ENCODE results near the gene CFAP57. TPM values are rescaled to one million over a fixed set of nuclear protein-coding genes. Genes with fewer than 3 reads are reported as not detected.

CFAP57 gene
- total and polyA plus RNA-seq, 9 of the 15 experiments (the other 6 are each of a cell fraction or from before 2014, with no cell fraction given), result 0.04 to 0.22 (median 0.07) TPM; not detected in 3

DNA sequence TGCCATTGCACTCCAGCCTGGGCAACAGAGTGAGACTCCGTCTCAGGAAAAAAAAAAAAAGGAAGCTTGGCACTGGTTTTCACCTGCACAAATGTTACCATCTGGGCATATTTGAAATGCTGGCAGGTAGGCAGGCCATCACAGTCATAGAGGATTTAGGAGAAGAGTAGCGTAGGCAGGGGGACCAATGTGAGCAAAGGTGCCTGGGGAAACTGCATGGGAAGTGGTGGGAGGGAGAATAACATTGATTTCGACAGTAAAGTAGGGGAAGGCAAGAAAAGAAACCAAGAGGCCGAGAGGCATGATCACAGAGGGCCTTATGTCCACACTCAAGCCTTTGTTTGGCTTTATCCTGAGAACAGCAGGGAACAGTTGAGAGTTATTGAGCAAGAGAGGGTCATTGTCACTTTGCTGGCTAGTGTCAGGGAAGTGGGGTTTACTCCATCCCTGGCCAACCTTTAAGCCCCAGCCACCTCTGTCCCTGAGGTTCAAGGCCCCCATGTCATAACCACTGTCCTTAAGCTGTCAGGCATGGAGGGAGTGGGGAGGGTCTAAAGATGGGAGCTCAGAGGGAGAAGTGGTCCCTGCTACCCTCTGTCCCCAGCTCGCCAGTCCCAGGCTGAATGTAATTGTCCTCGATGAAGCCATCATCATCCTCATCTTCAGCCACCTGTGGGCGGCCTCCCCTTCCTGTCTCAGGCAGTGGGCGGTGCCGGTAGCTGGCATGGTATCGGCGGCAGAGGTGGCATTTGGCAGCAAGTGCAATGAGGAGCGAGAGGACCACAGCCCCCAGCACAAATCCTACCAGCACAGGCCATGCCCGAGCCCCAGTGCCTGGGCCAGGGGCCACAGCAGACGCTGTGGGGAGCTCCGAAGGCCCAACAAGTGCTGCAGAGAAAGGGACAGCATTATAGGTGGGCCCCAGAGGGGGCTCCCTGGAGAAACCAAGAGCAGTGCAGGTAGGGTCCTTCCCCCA lies 110.4 kb downstream of the CFAP57 start (continued):
- TF ChIP-seq, protein P1, sequence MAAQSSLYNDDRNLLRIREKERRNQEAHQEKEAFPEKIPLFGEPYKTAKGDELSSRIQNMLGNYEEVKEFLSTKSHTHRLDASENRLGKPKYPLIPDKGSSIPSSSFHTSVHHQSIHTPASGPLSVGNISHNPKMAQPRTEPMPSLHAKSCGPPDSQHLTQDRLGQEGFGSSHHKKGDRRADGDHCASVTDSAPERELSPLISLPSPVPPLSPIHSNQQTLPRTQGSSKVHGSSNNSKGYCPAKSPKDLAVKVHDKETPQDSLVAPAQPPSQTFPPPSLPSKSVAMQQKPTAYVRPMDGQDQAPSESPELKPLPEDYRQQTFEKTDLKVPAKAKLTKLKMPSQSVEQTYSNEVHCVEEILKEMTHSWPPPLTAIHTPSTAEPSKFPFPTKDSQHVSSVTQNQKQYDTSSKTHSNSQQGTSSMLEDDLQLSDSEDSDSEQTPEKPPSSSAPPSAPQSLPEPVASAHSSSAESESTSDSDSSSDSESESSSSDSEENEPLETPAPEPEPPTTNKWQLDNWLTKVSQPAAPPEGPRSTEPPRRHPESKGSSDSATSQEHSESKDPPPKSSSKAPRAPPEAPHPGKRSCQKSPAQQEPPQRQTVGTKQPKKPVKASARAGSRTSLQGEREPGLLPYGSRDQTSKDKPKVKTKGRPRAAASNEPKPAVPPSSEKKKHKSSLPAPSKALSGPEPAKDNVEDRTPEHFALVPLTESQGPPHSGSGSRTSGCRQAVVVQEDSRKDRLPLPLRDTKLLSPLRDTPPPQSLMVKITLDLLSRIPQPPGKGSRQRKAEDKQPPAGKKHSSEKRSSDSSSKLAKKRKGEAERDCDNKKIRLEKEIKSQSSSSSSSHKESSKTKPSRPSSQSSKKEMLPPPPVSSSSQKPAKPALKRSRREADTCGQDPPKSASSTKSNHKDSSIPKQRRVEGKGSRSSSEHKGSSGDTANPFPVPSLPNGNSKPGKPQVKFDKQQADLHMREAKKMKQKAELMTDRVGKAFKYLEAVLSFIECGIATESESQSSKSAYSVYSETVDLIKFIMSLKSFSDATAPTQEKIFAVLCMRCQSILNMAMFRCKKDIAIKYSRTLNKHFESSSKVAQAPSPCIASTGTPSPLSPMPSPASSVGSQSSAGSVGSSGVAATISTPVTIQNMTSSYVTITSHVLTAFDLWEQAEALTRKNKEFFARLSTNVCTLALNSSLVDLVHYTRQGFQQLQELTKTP (IDR thresholded peaks at IDR 0.05; ENCODE audit: low read depth in 1 of 2, partially characterized antibody in 2 of 2), result no peak
- no peak for TF ChIP-seq YBX1 (IDR thresholded peaks at IDR 0.05)
- TF ChIP-seq TEAD4 (IDR thresholded peaks at IDR 0.05; ENCODE audit: low read length), result no peak
- TF ChIP-seq TEAD4 (CRISPR knock-in tag; IDR thresholded peaks at IDR 0.05; ENCODE audit: borderline replicate concordance), result no peak

DNA sequence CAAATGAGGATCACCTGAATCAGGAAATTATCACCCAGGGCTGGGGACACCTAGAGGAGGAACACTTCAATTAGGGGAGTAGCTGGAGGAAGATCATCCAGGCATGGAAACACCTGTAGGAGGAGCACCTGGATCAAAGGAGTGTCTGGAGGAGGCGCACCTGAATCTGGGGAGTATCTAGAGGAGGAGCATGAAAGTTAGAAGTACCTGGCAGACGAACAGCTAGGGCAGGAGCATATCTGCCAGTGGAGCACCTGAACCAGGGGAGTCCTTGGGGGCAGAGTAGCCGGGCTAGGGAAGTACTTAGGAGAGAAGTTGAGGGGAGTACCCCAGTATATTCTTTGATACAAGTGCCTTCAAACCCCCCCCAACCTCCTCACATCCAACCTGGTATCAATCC lies 111.9 kb downstream of the CFAP57 start:
- Histone ChIP-seq H3K4me3 (no peak overlapping the region), H3K79me2 (ENCODE audit: control insufficient read depth, insufficient read depth, low read length) (no peaks in the 10 kb centered on the region), H3K9ac (ENCODE audit: insufficient read depth in 1 of 2, low read depth in 2 of 2, low read length in 2 of 2) (no peak overlapping the region), H4K20me1 (replicated peaks; ENCODE audit: control insufficient read depth, insufficient read depth, low read length) (peaks cover 8% of the 10 kb centered on the region), H2AFZ (ENCODE audit: low read depth, low read length) (no peak overlapping the region), H3K27me3 (ENCODE audit: control insufficient read depth in 2 of 2, insufficient read depth in 2 of 2, low read length in 2 of 2) (peaks cover 43 to 81% of the 10 kb centered on the region in 2 experiments), H3K9me1 (ENCODE audit: control insufficient read depth, insufficient read depth, low read length) (peaks cover 3% of the 10 kb centered on the region), H3K36me3 (ENCODE audit: control insufficient read depth, insufficient read depth, low read length) (no peaks in the 10 kb centered on the region), H3K9me3 (replicated peaks; ENCODE audit: control insufficient read depth, insufficient read depth, low read depth, low read length) (no peaks in the 10 kb centered on the region), H3K4me2 (ENCODE audit: insufficient read depth, low read length) (no peak overlapping the region), H3K4me1 (replicated peaks in 1 of 2; ENCODE audit: control insufficient read depth in 2 of 2, insufficient read depth in 2 of 2, low read length in 2 of 2) (peaks cover 0 to 16% of the 10 kb centered on the region in 2 experiments; a peak in 3 of 5 replicates), H3K27ac (ENCODE audit: extremely low read depth, low read depth, low read length) (no peak overlapping the region)
- intact Hi-C loops (cut with micrococcal nuclease) (no loop called here), in situ Hi-C loops (cut with MboI) (no loop called here)
- ChIA-PET POLR2A (interaction anchor here (0.5 to 1.6 kb wide), 3 partner anchors 9 to 130 kb away, joined by 3 to 4 read pairs (median 3); no protein-coding TSS in a partner anchor), CTCF (ENCODE audit: low intra/inter-chr PET ratio) (no interaction called here)
- FAIRE-seq (no peak), DNase-seq (ENCODE audit: extremely low read depth in 1 of 4, low spot score in 3 of 4) (no peak), ATAC-seq (no peak)
- no TSS peak for BruUV-seq (replicated peaks)
- WGBS (ENCODE audit: insufficient coverage, low coverage, missing lambda C conversion rate), result 5% methylated on average over 3 of the region's 3 CpGs
- no peak for TF ChIP-seq CHCHD3 (CRISPR knock-in tag; IDR thresholded peaks at IDR 0.05)
- no peak for TF ChIP-seq SRF (CRISPR knock-in tag; IDR thresholded peaks at IDR 0.05)
- no peak for TF ChIP-seq XRCC5 (IDR thresholded peaks at IDR 0.05; ENCODE audit: low read depth, low read length)
- no peak for TF ChIP-seq ZSCAN29 (IDR thresholded peaks at IDR 0.05)
- TF ChIP-seq NRF1 (conservative IDR thresholded peaks at IDR 0.05 in 1 of 2, IDR thresholded peaks at IDR 0.05 in 1 of 2), result no peak
- TF ChIP-seq BRF1 (IDR thresholded peaks at IDR 0.05; ENCODE audit: borderline replicate concordance, extremely low read depth, insufficient read length), result no peak
- TF ChIP-seq, protein P2, sequence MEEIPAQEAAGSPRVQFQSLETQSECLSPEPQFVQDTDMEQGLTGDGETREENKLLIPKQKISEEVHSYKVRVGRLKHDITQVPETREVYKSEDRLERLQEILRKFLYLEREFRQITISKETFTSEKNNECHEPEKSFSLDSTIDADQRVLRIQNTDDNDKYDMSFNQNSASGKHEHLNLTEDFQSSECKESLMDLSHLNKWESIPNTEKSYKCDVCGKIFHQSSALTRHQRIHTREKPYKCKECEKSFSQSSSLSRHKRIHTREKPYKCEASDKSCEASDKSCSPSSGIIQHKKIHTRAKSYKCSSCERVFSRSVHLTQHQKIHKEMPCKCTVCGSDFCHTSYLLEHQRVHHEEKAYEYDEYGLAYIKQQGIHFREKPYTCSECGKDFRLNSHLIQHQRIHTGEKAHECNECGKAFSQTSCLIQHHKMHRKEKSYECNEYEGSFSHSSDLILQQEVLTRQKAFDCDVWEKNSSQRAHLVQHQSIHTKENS (CRISPR knock-in tag; IDR thresholded peaks at IDR 0.05), result no peak
- TF ChIP-seq, protein P3, sequence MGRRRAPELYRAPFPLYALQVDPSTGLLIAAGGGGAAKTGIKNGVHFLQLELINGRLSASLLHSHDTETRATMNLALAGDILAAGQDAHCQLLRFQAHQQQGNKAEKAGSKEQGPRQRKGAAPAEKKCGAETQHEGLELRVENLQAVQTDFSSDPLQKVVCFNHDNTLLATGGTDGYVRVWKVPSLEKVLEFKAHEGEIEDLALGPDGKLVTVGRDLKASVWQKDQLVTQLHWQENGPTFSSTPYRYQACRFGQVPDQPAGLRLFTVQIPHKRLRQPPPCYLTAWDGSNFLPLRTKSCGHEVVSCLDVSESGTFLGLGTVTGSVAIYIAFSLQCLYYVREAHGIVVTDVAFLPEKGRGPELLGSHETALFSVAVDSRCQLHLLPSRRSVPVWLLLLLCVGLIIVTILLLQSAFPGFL (CRISPR knock-in tag; IDR thresholded peaks at IDR 0.05), result no peak
- no peak for TF ChIP-seq ATF1 (CRISPR knock-in tag; IDR thresholded peaks at IDR 0.05)
- no peak for TF ChIP-seq ATF1 (tag; IDR thresholded peaks at IDR 0.05)
- no peak for TF ChIP-seq NCOA1 (IDR thresholded peaks at IDR 0.05; ENCODE audit: low read depth)

Data from K562 (cell line).